ENCODE measurements around the gene PKDCC. TPM values are rescaled to one million over a fixed set of nuclear protein-coding genes. Genes with fewer than 3 reads are reported as not detected.

PKDCC gene
- total RNA-seq, 1 donor from 2014 or later: 81.9 TPM

GRCh38 chr2:42094114-42094513 lies 46.3 kb downstream of the PKDCC start:
- no peak overlapping the region for H3K27ac Mint-ChIP-seq (ENCODE audit: unreplicated experiment)
- DNase-seq (ENCODE audit: low read depth, low spot score): no peak
- no peaks in the 10 kb centered on the region for H3K36me3 Mint-ChIP-seq (ENCODE audit: low read depth)
- TF ChIP-seq, protein P1, sequence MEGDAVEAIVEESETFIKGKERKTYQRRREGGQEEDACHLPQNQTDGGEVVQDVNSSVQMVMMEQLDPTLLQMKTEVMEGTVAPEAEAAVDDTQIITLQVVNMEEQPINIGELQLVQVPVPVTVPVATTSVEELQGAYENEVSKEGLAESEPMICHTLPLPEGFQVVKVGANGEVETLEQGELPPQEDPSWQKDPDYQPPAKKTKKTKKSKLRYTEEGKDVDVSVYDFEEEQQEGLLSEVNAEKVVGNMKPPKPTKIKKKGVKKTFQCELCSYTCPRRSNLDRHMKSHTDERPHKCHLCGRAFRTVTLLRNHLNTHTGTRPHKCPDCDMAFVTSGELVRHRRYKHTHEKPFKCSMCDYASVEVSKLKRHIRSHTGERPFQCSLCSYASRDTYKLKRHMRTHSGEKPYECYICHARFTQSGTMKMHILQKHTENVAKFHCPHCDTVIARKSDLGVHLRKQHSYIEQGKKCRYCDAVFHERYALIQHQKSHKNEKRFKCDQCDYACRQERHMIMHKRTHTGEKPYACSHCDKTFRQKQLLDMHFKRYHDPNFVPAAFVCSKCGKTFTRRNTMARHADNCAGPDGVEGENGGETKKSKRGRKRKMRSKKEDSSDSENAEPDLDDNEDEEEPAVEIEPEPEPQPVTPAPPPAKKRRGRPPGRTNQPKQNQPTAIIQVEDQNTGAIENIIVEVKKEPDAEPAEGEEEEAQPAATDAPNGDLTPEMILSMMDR (conservative IDR thresholded peaks at IDR 0.05): no peak
- peaks cover 12% of the 10 kb centered on the region for H3K27me3 Mint-ChIP-seq (ENCODE audit: low read depth)
- no peak overlapping the region for H3K4me3 Mint-ChIP-seq
- no peaks in the 10 kb centered on the region for H3K9me3 Mint-ChIP-seq
- H3K4me1 Mint-ChIP-seq: peaks cover 25% of the 10 kb centered on the region

DNA sequence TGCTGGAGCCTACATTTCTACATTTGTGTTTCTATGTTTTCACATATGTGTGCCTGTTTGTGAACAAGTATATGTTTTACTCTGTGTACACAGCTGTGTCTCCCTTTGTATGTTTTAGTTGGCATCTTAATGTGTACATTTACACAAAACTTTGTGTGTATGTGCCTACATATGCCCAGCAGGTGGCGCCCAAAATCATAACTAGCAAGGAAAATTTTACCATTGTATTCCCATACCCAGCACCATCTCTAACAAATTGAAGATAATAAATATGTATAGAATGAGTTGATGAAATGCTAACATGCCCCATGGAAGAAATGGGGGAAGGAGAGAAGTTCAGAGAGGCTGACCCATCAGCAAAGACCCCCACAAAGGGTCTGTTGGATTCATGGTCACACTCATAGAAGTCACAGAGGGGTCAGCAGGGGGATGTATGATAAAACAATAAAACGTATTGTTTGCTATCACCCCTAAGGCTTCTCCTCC lies 48.1 kb downstream of the PKDCC start:
- peaks cover 4% of the 10 kb centered on the region for H3K9me3 Mint-ChIP-seq
- H3K27ac Mint-ChIP-seq (ENCODE audit: unreplicated experiment): no peak overlapping the region
- peak; percentile 63 for DNase-seq (ENCODE audit: low read depth, low spot score)
- TF ChIP-seq, protein P1 (conservative IDR thresholded peaks at IDR 0.05): peak; percentile 94
- H3K4me3 Mint-ChIP-seq: no peak overlapping the region
- peaks cover 5% of the 10 kb centered on the region for H3K27me3 Mint-ChIP-seq (ENCODE audit: low read depth)
- H3K36me3 Mint-ChIP-seq (ENCODE audit: low read depth): peaks cover 2% of the 10 kb centered on the region
- H3K4me1 Mint-ChIP-seq: peaks cover 29% of the 10 kb centered on the region

GRCh38 chr2:42096869-42097591 lies 49.2 kb downstream of the PKDCC start:
- H3K27me3 Mint-ChIP-seq (ENCODE audit: low read depth): peaks cover 7% of the 10 kb centered on the region
- no peak for DNase-seq (ENCODE audit: low read depth, low spot score)
- H3K4me1 Mint-ChIP-seq: peaks cover 30% of the 10 kb centered on the region
- H3K4me3 Mint-ChIP-seq: no peak overlapping the region
- TF ChIP-seq, protein P1 (conservative IDR thresholded peaks at IDR 0.05): no peak
- H3K27ac Mint-ChIP-seq (ENCODE audit: unreplicated experiment): peak overlapping the region; percentile 69
- H3K36me3 Mint-ChIP-seq (ENCODE audit: low read depth): peaks cover 2% of the 10 kb centered on the region
- peaks cover 4% of the 10 kb centered on the region for H3K9me3 Mint-ChIP-seq

DNA sequence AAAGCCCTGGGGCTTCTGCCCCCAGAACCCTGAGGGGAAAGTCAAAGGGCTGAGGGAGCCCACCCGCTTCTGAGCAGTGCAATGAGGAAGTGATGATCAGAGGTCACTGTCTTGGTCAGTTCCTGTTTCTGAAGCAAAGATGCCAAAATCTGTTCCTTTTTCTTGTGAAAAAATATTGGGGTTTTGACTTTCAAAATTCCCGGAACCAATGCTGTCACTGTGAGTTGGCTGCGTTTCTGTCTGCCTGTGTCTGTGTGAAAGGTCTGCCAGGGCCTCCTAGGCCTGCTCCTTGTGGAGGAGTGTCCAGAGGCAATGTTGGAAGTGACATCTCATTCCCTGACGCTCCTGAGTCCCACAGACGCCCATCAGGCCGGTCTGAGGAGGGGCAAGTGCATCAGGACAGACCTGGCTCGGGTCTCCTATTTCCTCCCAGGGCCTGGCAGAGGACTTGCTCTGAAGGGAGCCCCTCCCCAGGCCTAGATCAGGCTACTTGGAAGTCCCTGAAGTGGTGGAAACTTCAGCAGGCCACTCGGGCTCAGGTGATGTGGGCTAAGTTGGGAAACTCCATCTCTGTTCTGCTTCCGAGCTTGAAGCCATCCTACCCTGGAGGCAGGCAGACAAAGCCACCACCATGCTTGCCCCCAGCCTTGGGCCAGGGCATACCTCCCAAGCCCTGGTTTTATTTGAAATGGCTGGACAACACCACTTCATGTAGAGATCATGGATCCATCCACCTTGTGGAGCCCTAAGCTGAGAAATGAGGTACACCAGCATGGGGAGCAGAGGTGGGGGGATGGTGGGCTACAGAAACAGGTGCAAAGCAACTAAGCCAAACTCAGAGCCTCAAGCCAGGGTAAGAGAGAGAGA lies 51.0 kb downstream of the PKDCC start:
- Mint-ChIP-seq H3K36me3 (ENCODE audit: low read depth) (peaks cover 2% of the 10 kb centered on the region), H3K4me3 (no peak overlapping the region), H3K9me3 (peaks cover 4% of the 10 kb centered on the region), H3K4me1 (peaks cover 31% of the 10 kb centered on the region), H3K27ac (ENCODE audit: unreplicated experiment) (no peak overlapping the region), H3K27me3 (ENCODE audit: low read depth) (peaks cover 5% of the 10 kb centered on the region)
- no peak for DNase-seq (ENCODE audit: low read depth, low spot score)
- TF ChIP-seq, protein P1 (conservative IDR thresholded peaks at IDR 0.05): no peak

DNA sequence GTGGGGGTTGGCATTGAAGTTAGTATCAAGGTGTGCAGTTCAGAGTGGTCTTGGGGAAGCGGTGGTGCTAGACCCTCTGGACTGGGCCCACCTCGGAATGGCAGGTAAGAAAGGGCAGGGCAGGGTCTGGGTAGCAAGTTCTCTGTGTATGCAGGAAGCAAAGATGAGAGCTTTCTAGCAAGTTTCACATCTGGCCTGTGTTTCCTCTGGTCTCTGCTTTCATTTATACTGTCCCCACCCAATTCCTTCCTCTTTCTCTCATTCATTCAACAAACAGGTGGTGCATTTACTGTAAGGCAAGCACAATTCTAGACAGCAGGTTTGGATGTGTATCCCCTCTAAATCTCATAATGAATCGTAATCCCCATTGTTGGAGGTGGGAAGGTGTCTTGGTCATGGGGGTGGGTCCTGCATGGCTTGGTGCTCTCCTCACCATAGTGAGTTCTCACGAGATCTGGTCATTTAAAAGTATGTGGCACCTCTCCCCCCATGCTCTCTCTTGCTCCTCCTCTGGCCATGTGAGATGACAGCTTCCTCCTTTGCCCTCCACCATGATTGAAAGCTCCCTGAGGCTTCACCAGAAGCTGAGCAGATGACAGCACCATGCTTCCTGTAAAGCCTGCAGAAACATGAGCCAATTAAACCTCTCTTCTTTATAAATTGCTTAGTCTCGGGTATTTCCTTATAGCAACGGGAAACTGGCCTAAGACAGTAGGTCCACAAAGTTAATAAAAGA lies 51.8 kb downstream of the PKDCC start:
- H3K9me3 Mint-ChIP-seq: peaks cover 4% of the 10 kb centered on the region
- H3K27me3 Mint-ChIP-seq (ENCODE audit: low read depth): peaks cover 5% of the 10 kb centered on the region
- no peak overlapping the region for H3K4me3 Mint-ChIP-seq
- H3K36me3 Mint-ChIP-seq (ENCODE audit: low read depth): peaks cover 2% of the 10 kb centered on the region
- DNase-seq (ENCODE audit: low read depth, low spot score): no peak
- TF ChIP-seq, protein P1 (conservative IDR thresholded peaks at IDR 0.05): no peak
- no peak overlapping the region for H3K27ac Mint-ChIP-seq (ENCODE audit: unreplicated experiment)
- peaks cover 36% of the 10 kb centered on the region for H3K4me1 Mint-ChIP-seq
